IPS DF 19.7 (cell line): Measurements from ENCODE around the gene WWTR1.

Experiments used
- DNase-seq: peaks from one replicate; pipeline ENCODE4 v3.0.0-alpha.2; 2013; ENCODE audit warnings: low read depth, low spot score

Gene WWTR1

DNA sequence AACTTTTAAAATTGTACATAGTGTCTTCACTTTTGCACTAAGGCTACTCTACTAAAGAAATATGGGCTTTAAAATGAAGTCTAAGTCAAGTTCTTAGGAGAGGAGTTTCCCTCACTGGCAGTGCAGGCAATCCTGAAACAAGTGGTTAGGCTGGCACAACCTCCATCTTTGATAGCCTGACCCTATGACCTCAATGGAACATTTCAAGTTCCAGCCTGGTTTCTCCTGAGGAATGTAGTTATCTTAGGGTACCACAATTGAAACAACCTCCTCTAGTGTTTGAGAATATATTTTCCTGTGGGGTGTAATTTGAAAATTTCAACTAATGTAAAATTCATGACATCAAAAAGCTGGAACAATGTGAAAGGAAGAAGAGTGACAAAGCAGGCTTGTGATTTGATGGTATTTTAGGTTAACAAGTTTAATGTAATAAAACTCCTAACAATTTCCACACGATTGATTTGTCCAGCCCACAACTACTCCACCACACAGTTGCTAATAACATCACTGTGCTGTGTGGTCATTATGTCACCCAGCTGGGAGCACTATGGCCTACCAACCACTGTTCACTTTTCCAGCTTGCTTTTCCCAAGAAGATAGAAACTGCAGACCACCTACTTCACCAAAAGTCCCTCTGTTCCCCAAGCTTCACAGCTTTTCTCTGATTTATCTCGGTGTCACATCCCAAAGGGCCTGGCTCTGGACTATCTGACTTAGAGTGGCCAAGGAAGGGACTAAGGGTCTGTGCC, 1.8 kb downstream of the WWTR1 start:
- DNase-seq, result no peak

DNA sequence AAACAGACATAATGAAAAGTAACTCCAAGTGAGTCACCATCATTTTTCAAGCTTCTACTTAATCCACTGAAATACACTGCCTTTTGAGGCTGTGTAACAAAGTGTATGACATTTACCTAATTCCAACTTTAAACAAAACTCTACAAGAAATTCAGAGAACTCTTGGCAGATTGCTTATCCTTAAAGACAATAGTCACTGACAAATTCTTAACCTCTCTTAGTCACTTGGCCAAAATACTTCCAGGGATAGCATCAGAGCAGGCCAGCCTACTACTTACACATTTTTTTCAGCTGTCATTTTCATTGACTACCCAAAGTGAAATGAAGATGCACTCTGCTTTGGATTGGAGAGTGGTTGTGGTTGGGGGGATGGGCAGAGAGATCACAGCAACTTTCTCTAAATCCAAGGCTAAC, 3.6 kb downstream of the WWTR1 start:
- no peak for DNase-seq

DNA sequence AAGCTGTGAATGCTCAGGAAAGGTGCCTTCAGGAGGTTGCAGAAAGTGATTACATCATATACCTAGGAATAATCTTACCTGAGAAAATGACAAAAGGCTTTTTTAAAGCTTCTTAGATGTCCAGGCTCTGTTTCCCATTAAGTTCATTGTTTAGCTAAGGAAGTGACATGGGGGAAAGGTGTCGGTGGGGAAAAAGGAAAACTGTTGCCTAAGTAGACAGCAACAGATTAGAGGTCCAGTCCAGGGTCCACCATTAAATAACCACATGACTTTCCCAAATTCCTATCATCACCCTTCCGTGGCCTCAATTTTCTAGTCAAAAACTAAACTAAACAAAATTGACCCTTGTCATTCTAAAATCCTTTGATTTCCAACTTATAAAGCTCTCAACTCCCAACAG, 4.3 kb downstream of the WWTR1 start:
- no peak for DNase-seq

DNA sequence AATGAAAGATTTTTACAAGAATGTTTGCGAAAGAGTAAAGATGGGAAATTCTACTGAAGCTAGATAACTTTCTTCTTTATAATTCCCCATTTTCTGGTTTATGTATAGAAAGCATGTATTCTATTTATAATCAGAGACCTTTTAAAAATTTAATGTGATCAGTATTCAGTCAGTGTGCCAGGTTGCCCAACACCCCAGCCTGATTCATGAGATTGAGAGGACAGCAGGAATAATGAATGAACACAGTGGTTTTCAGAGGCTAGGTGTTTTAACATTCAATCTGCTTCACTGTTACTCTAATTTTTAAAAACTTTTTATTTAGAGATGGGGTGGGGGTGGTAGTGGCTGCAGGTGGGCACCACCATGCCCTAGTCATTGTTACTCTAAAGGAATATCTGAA, 4.7 kb downstream of the WWTR1 start:
- DNase-seq, result no peak

DNA sequence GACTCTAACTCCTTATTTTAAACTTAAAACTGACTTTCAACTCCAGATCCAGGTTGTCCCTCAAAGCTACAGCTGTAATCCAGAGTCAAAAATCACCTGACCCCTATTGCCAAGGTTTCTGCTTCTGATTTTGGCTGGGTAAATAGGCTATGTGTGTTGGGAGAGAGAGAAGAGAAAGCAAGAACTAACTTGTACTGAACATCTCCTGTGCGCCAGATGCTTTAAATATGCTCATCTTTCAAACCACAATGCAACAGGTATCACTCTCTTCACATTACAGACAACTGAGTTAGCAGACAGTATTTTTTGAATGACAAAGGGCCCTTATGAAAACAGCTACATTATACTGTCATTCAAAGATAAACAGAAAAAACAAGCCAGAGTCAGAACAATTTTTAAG, 7.0 kb downstream of the WWTR1 start:
- no peak for DNase-seq

DNA sequence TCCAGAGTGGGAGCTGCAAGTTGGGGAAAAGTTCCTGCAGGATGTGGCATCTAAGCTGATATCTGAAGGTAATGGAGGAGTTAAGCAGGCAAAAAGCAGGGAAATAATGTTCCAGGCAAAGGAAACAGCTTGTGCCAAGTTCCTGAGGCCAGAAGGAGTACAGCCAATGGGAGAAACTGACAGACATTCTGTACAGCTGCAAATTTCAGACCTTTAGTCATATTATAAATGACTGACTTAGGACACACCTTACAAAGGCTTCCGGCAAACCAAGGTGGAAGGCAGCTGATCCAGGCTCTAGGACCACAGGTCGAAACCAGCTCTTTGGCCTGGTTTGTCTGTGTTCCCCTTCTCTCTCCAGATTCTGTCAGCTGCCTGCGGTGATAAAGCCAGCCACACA, 9.3 kb downstream of the WWTR1 start:
- DNase-seq, result no peak

DNA sequence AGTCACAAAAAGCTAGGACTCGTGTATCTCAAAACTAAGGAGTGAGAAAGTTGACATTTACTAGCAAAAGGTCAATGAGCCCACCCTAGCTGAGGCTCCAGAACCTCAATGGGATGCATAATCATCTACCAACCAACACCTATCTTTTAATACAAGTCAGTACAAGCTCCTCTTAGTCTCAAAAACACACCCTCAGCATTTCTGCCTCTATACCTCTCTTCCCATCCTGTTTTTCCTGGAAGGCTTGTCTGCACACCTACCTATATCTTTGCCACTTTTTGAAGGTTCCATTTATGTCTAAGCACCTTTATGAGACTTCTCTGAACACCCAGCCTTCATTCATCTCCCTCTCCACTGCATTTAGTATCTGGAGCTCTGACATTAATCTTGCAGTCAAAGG, 10.0 kb downstream of the WWTR1 start:
- DNase-seq, result no peak

DNA sequence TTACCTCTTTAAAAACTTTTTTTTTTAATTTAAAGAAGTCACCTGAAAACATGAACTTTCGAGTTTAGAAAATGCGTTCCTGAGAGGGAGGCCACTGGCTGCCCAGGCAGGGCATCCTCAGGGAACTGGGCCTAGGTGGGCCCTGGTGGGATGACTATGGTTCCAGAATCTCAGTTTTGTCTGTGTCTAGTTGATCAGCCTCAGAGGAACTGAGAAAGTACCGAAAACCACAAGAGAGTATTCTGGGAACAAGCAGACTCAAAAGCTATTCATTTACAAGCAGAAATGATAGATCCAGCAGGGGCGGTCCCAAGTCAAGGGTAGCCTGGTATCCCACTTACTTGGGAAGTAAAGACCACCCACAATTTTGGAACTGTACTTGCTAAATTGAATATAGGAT, 10.5 kb downstream of the WWTR1 start:
- DNase-seq, result no peak

DNA sequence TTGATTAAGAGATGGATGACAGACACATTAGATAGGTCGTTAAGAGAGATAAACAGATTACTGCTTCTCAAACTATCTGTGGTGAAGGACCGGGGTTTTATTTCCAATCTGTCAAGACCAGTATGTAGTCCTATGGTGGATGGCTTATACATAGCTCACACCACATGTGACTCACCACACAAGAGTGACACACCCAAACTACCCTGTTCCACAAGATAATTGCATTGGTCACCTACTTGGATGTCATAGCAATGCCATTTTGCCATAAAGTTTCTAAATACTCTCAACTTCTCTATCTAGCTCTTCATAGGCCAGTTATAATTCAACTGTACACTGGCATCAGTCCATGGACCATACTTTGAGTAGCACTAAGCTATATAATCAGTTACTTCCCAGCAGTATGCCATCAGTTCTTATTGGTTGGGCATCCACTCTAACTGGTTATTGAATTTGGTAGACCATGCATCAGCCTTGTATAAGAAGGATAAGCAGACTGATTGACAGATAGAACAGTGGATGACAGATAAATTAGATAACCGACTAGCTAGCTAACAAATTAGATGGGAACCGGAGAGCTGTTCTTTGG, 11.6 kb downstream of the WWTR1 start:
- no peak for DNase-seq

DNA sequence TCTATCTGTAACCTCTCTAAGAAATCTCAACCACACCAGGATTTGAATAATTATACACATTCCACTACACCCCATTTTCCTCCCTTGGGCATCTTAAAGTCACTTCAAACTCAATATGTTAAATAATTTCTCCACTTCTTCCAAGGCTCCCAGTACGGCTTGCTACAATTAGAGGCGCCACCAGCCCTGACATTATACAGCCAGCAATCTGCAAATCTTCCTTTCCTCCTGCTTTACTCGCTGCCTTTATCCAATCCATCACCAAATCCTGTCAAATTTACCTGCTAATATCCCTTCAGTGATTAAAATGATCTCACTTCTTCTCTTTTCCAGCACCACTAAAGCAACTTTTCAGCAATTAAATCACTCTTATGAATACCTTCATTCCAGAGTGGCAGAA, 13.9 kb downstream of the WWTR1 start:
- DNase-seq, result no peak

DNA sequence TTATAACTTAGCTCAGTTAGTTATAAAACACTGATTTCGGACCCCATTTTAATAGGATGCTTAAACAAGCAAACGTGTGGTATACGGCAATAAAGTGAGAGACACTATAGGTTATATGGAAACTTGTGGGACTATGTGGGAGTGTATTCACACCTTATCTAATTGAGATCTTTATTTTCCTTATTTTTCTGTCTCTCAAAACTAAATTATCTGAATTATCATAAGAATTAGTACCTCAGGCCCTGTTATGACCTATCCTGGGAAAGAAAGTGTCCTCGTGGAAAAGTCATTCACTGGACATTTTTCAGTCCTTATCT, 14.4 kb downstream of the WWTR1 start:
- no peak for DNase-seq

DNA sequence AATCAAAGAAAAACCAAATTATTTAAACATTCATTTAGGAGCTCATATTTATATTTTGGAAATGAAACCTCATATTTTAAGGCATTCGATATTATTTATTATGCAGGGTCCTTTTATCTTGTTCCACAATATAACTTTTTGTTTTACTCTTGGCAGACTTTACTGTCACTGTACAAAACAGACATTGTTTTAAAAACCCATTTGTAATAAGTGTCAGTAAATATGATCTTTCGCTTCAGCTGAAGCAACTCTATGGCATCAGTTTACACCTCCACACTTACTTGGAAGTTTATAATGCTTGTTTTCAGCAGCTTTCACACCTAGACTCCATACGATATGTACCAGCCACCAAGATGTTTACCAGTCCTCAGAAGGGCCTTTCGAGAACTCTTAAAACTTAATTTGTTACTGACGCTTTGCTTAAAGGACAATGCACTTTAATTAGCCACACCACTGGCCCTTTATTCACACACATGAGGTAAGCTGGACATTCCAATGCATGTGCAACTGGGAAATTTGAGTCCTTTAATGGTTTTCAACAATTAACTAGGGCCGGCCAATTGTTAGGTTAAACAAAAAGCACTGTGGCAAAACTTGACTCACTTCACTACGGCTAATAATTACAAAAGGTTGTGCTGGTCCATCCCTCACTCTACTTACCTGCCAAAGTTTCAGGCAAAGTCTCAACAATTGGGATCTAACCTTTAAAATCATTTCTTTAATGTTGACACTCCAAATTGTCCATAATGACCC, 16.7 kb downstream of the WWTR1 start:
- no peak for DNase-seq

DNA sequence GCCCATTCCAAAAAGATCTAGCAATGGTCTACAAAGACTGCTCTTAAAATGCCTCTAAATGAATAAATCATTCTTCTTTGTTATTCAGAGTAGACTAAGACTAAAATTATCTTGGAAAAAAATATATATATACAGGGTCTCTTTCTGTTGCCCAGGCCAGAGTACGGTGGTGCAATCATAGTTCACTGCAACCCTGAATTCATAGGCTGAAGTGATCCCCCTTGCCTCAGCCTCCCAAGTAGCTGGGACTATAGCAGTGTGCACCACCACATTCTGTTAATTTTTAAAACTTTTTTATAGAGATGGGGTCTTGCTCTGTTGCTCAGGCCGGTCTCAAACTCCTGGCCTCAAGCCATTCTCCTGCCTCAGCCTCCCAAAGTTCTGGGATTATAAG, 18.7 kb downstream of the WWTR1 start:
- no peak for DNase-seq

DNA sequence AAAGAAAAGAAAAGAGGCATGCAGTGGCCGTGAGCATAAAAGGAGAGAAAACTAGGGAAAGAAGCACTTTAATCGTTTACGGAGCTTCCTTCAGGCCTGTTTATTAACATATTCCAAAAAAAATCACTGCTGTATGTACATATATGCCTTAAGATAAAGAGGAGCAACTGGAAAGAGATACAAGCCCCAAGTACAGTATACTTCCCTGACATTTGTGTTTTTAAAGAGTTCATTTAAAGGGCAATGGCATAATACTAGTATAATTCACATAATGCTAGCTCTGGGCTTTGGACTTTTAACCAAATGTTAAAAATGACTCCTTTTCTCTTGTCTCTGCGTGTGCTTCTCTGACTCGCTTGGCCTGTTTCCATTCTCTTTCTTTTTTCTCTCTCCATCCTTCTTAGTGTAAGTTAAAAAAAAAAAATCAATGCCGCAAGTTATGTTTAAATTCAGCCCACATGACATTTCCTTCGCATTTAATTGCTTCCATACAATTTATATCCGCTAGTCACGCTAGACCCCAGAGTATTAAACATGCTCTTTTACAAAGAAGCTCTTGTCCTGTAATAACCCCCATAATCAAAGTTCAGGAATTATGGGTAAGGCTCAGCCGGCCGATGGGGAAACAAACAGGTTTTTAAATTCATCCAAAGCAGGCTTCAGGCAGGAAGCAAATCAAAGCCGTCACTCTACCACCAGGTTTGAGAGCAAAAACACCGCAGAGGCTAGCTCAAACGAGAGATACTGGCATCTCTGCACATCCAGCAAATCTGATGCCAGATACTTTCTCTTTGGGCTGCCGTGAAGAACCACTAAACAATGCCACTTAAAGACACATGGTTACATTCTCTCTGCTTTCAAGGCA, 19.4 kb downstream of the WWTR1 start:
- no peak for DNase-seq

DNA sequence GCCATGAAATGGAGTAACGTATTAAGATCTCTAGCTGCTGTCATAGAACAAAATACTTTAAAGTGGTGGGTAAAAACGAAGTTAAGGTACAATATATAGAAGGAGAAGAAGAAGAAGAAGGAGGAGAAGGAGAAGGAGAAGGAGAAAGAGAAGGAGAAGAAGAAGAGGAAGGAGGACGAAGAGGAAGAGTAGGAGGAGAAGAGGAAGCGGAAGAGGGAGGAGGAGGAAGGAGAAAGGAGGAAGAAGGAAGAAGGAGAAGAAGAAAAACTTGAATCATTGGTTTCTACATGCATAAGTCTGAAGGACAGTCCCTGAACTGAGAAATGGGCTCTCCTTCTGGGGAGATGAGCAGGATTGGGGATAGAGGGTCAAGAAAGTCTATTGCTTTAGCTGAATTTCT, 22.4 kb downstream of the WWTR1 start:
- no peak for DNase-seq

DNA sequence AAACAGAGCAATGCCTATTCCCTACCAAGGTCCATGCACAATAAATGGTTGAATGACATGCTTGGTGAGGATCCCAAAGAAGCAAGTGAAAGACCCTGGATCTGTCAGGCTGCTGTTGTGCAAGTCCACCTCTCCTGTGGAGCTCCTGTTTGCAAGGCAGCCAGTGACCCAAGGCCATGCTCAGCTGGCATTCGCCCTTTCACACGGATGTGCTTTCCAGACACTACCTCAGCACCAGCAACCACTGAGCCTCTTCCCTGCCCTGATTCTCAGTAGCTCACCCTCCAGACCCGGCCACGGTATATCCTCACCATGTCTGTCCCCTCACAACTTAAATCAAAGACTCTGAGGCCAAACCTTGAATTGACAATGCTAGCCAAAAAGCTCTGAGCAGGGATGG, 23.3 kb downstream of the WWTR1 start:
- DNase-seq, result no peak

DNA sequence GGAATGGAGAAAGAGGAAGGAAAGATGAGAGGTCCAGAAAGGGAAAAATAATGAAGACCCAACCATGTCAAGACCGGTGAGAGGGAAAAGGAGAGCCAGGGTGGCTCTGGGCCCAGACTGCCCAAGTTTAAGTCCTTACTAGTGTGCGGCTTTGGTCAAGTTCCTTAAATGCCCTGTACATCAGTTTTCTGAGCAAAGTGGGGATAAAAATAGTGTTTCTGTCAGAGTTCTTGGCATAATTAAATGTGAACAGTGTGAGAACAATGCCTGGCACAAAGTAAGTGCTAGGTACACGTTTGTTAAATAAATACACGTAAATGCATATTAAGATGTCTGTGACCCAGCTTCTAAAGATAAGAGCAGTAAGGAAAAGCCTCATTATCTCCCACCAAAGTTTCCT, 23.8 kb downstream of the WWTR1 start:
- no peak for DNase-seq

DNA sequence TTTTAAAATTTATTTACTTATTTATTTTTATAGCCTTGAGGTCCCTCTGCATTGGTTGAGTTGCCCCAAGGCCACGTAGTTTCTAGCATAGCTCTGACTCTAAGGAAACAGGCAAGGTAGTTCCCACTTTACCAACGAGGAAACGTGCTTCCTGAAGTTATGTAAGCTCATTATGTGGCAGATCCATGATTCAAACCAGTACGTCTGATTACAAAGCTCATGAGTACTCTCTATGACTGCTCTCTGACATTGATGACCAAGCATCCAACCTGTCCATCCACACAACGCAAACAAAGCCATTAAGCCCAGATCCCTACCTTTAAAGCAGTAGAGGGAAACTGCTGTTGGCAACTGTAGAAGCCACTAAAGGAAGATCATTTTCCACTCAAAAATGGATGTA, 25.6 kb downstream of the WWTR1 start:
- DNase-seq, result no peak

DNA sequence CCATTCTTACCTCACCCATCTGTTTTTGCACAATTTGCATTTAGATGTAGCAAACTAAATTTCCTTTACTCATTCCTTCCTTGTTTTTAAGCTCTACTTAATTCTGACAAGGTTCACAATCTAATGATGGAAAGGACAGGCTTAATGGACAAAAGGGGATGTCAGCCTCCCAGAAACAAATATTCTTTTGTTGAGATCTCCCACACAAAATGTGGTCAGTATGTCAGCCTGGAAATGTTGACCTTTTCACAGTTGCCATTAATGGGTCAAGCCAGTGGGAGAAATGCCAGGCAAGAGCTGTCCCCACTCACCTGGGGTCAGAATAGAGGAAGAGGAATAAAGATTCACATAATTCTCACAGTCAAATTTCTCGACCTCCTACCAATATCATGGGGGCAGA, 27.0 kb downstream of the WWTR1 start:
- no peak for DNase-seq

DNA sequence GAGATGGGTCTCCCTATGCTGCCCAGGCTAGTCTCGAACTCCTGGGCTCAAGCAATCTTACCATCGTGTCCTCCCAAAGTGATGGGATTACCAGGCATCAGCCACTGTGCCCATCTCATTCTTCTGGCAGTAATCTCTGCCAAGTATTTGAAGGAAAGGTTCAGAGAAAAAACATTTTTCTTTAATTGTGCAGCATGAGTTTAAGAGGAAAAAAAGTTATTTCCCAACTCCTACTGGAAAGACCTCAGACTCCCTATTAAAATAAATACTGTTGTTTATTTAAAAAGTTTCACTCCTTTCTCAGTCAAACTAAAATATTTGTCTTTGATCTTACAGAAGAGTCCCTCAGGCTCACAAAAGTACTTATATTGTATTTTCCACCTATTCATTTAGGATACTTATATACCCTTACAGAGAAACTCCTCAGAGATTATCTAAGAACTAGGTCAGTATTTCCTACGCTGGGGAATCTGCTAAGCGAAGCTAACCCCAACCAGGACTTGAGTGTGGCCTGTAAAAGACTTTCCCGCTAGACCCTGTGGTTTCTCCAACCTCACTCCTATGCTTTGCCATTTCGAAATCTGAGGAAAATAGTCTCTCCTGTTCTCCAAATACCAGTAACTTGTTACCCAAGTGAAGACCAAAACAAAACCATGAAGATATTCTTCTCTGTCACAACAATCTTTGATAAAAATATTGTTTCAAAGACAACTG, 28.7 kb downstream of the WWTR1 start:
- no peak for DNase-seq

DNA sequence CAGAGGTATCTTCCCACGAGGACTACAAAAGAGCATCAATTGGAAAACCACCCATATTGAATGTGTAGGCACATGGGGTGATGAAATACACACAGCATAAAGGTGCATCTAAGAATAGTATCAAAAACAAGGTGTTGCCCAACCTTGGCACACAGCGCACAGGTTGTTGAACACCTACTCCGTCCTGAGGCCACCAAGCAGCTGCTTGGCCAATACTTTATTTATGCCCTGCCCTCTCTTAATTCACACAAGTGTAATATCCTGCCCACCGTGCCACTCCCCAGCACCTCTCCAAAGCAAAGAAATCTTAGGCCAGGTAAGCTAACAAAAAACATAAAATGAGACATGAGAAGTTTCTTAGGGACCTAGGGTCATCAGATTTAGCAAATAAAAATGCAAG, 31.2 kb downstream of the WWTR1 start:
- no peak for DNase-seq

DNA sequence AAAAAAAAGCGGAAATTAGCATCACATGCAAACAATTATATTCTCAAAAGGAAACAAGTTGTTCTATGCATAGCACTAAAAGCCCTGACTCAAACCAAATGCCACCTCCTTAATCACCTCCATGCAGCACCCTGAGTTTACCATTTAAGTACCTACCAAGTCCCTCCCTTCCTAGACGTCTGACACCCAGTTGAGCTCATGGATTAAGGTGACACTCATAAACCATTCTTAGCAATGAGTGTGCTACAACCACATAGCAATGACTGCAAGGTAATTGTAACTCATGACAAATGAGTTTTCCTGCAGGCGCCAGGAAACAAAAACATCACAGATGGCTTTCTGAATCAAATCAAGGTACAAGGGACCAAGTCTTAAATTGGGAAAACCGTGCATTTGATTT, 32.0 kb downstream of the WWTR1 start:
- no peak for DNase-seq
